Epithelial cell of proximal tubule (primary cell): ENCODE results near the gene UHRF1. TPM values are rescaled to one million over a fixed set of nuclear protein-coding genes. Genes with fewer than 3 reads are reported as not detected.

Source experiments
- DNase-seq: peaks from one replicate; pipeline ENCODE4 v3.0.0-alpha.2; 2011; ENCODE audit warnings: low read depth
- H3K4me3 ChIP-seq: 2 replicates; pipeline ENCODE4 v1.5.1; 2011; ENCODE audit warnings: low read depth, mild to moderate bottlenecking, low read length
- total RNA-seq: library from RNA; depleted of rRNA; stranded (reverse); fragments of >200 nt; gene quantifications from 2 replicates; pipeline ENCODE4 v1.2.3, GENCODE V29; 2015
- TF ChIP-seq, protein P1 (sequence below): conservative IDR thresholded peaks from 2 replicates; pipeline ENCODE4 v1.5.1; 2012; ENCODE audit warnings: low read depth, mild to moderate bottlenecking, low read length

UHRF1 gene
- total RNA-seq, 1 donor from 2014 or later = 81.5 TPM

DNA sequence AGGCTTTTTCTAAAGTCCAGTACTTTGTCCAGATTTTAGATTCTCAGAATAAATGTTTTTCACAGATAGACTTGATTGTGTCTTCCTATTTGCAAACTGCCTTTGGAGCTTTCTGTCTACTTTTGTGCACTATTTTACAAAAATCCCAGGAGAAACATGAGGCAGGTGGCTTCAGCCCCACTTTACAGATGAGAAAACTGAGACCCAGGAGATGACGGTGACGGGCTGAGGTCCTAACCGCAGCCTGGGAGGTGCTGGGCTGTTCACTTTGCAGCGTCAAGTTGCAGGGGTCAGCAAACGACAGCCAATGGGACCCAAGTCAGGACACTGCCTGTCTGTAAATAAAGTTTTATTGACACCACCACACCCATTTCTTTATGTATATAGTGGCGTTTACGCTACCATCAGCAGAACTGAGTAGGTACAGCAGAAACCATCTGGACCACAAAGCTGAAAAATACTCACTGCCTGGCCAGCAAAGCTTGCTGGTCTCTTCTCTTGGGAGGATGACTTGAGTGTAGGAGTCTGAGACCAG, 52.9 kb downstream of the UHRF1 start:
- TF ChIP-seq, protein P1, sequence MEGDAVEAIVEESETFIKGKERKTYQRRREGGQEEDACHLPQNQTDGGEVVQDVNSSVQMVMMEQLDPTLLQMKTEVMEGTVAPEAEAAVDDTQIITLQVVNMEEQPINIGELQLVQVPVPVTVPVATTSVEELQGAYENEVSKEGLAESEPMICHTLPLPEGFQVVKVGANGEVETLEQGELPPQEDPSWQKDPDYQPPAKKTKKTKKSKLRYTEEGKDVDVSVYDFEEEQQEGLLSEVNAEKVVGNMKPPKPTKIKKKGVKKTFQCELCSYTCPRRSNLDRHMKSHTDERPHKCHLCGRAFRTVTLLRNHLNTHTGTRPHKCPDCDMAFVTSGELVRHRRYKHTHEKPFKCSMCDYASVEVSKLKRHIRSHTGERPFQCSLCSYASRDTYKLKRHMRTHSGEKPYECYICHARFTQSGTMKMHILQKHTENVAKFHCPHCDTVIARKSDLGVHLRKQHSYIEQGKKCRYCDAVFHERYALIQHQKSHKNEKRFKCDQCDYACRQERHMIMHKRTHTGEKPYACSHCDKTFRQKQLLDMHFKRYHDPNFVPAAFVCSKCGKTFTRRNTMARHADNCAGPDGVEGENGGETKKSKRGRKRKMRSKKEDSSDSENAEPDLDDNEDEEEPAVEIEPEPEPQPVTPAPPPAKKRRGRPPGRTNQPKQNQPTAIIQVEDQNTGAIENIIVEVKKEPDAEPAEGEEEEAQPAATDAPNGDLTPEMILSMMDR = no peak
- no peak overlapping the region for H3K4me3 ChIP-seq
- no peak for DNase-seq

DNA sequence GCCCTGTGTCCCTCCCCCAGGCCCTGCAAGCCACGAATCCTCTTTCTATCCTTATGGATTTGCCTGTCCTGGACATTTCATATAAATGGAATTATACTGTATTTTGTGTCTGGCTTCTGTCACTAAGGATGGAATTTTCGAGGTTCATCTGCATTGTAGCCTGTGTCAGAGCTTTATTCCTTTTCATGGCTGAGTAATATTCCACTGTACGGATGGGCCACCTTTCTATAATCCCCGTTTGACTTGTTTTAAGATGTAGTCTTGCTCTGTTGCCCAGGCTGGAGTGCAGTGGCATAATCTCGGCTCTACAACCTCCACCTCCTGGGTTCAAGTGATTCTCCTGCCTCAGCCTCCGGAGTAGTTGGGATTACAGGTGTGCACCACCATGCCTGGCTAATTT, 55.8 kb downstream of the UHRF1 start:
- TF ChIP-seq, protein P1 = no peak
- no peak overlapping the region for H3K4me3 ChIP-seq
- no peak for DNase-seq

DNA sequence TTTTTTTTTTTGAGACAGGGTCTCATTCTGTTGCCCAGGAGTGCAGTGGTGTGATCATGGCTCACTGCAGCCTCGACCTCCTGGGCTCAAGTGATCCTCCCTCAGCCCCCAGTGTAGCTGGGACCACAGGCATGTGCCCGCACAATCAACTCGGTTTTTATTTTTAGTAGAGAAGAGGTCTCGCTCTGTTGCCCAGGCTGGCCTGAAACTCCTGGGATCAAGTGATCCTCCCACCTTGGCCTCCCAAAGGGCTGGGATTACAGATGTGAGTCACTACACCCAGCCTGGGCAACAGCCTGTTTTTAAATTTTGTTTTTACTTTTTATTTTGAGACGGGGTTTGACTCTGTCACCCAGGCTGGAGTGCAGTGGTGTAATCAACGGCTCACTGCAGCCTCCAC, 57.3 kb downstream of the UHRF1 start:
- TF ChIP-seq, protein P1 = no peak
- DNase-seq = no peak
- no peak overlapping the region for H3K4me3 ChIP-seq

DNA sequence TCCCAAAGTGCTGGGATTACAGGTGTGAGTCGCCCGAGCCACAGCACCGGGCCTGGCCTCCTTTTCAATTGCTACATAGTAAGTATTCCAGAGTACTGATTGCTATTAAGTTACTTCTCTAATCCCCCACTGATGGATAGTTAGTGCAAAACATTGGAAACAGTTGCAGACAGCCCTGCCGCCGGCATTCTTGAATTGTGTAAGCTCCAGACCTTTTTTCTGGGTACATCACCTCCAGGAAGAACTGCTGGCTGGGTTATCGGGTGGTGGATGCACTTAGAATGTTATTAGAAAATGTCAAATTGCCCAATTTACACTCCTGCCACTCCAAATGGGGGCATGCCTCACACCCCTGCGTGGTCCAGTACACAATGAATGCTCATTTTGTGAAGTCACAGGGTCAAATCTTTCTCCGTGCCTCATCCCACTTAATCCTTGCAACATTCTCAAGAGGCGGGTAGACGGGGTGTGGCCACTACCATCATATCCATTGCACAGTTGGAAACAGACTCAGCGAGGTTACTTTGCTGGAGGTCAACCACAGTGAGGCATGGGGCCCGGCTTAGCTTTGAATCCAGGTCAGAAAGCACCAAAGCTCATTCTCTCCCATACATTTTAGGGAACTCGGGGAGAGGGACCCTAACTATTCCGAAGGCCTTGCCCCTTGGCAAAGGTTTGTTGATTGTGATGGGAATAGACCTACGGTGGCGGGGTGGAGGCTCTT, 58.6 kb downstream of the UHRF1 start:
- no peak for DNase-seq
- TF ChIP-seq, protein P1 = no peak
- H3K4me3 ChIP-seq = peak overlapping the region; percentile 41

GRCh38 chr19:4968462-4969291, 59.4 kb downstream of the UHRF1 start, which contains the start of gene KDM4B:
KDM4B (plus strand) TSS chr19:4969113; CDS start chr19:5032891, 63,778 bp downstream.
- TF ChIP-seq, protein P1 = no peak
- H3K4me3 ChIP-seq = peak within 1 kb of the TSS; percentile 91

GRCh38 chr19:4969292-4969771, 60.0 kb downstream of the UHRF1 start:
- TF ChIP-seq, protein P1 = no peak
- DNase-seq = no peak
- H3K4me3 ChIP-seq = peak overlapping the region; percentile 91

More at GRCh38 chr19:4968462-4969291, 59.4 kb downstream of the UHRF1 start, which contains the start of gene KDM4B:
- DNase-seq = peak; percentile 80
